ENCODE measurements around the gene PRRG2.
A peak's percentile ranks its signal among the peaks of the same experiment; 100 is the strongest.

The PRRG2 gene

DNA sequence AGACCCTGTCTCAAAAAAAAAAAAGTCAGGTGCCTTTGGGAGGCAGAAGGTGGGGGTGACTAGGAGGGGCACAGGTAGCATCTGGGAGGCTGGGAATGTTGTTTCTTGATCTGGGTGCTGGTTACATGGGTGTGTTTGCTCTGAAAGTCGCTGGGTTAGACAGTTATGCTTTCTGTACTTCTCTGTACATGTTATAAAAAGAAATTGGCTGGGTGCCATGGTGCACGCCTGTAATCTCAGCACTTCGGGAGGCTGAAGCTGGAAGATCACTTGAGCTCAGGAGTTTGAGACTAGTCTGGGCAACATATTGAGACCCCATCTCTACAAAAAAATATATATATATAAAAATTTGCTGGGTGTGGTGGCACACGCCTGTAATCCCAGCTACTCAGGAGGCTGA, 15.9 kb upstream of the PRRG2 start:
- H3K4me3 ChIP-seq (replicated peaks; ENCODE audit: low read depth, low read length) = no peak overlapping the region
- DNase-seq (ENCODE audit: extremely low read depth, low read depth) = no peak
- TF ChIP-seq, protein P1, sequence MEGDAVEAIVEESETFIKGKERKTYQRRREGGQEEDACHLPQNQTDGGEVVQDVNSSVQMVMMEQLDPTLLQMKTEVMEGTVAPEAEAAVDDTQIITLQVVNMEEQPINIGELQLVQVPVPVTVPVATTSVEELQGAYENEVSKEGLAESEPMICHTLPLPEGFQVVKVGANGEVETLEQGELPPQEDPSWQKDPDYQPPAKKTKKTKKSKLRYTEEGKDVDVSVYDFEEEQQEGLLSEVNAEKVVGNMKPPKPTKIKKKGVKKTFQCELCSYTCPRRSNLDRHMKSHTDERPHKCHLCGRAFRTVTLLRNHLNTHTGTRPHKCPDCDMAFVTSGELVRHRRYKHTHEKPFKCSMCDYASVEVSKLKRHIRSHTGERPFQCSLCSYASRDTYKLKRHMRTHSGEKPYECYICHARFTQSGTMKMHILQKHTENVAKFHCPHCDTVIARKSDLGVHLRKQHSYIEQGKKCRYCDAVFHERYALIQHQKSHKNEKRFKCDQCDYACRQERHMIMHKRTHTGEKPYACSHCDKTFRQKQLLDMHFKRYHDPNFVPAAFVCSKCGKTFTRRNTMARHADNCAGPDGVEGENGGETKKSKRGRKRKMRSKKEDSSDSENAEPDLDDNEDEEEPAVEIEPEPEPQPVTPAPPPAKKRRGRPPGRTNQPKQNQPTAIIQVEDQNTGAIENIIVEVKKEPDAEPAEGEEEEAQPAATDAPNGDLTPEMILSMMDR (IDR thresholded peaks at IDR 0.05; ENCODE audit: low read depth, low read length, missing control alignments) = no peak

DNA sequence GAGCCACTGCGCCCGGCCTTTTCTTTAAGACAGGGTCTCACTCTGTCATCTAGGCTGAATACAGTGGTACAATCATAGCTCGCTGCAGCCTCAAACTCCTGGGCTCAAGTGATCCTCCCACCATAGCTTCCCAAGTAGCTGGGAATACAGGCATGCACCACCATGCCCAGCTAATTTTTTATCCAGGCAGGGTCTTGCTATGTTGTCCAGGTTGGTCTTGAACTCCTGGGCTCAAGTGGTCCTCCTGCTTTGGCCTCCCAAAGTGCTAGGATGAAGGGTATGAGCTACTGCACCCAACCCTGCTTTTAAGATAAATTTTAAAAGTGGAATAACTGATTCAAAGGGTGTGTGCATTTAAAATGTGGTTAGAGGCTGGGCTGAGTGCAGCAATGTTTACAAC, 14.8 kb upstream of the PRRG2 start:
- TF ChIP-seq, protein P1 (IDR thresholded peaks at IDR 0.05; ENCODE audit: low read depth, low read length, missing control alignments) = no peak
- no peak for DNase-seq (ENCODE audit: extremely low read depth, low read depth)
- H3K4me3 ChIP-seq (replicated peaks; ENCODE audit: low read depth, low read length) = no peak overlapping the region

DNA sequence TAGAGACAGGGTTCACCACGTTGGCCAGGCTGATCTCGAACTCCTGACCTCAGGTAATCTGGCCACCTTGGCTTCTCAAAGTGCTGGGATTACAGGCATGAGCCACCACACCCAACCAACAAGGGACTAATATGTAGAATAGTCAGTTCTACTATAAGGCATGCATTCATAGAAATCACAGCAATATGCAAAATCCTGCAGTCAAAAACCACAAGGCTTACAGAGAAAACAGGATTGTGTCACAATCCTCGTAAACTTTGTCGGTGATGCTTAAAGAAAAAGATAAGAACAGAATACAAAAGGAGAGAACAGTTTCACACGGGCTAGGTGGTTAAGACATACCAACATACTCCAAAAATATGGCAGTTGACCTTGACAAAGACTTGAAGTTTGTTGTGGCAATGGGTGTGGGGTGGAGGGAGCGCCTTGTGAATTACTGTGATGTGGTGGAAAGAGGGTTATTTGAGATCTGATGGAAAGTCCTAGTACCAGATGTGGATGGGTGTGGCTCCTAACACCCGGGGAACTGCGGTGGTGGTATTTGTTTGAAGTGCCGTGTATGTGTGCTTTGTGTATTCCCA, 13.2 kb upstream of the PRRG2 start:
- no peak overlapping the region for H3K4me3 ChIP-seq (replicated peaks; ENCODE audit: low read depth, low read length)
- peak; percentile 66 for DNase-seq (ENCODE audit: extremely low read depth, low read depth)
- TF ChIP-seq, protein P1 (IDR thresholded peaks at IDR 0.05; ENCODE audit: low read depth, low read length, missing control alignments) = no peak

DNA sequence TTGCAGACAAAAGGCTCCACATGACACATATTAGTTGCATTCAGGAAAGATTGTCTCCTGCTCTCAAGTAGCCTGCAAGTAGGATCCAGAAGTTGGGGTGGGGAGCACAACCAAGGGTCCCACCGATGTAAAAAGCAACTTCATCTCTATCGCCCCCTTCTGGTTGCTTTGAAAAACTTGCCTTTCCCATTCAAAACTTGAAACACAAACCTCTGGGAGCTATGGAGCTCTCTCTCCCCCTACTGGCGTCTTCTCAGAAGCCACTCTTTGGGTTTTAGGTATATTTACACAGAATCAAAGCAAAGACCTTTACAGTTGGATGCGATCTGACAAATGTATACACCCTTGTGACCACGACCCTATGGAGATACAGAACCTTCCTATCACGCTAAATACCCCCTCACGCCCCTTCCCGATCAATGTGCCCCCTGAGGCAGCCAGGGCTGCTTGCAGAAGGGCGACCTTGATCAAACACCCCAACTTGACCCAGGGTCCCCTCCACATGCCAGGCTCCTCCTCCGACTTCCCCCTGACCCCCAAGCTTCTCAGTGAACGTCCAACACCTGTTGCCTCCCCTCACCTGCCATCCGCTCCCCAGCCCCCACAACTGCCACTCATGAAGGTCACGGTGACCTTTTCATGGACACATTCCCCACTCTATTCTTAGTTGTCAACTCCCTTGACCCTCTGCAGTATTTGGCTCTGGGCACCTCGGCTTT, 10.8 kb upstream of the PRRG2 start:
- TF ChIP-seq, protein P1 (IDR thresholded peaks at IDR 0.05; ENCODE audit: low read depth, low read length, missing control alignments) = peak; percentile 96
- no peak overlapping the region for H3K4me3 ChIP-seq (replicated peaks; ENCODE audit: low read depth, low read length)
- DNase-seq (ENCODE audit: extremely low read depth, low read depth) = peak; percentile 77

DNA sequence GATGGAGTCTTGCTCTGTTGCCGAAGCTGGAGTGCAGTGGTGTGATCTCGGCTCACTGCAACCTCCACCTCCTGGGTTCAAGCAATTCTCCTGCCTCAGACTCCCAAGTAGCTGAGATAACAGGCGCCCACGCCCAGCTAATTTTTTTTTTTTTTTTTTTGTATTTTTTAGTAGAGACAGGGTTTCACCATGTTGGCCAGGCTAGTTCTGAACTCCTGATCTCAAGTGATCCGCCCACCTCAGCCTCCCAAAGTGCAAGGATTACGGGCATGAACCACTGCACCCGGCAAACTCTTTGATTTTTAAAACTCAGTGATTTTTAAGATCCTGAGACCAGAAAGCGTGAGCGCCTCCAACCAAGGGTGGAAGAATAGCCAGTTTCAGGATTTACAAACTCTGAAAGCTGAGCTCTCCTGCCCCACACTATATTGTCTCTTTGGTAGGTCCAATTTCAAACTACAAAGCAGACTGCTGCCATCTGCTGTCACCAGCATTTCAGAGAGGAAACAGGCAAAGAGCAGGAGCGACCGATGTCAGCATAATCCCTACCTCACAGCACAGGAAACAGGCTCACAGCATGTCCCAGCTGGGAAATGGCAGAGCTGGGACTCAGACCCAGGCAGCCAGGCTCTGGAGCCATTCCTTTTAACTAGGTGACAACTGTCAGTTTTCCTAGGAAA, 10.0 kb upstream of the PRRG2 start:
- DNase-seq (ENCODE audit: extremely low read depth, low read depth) = no peak
- TF ChIP-seq, protein P1 (IDR thresholded peaks at IDR 0.05; ENCODE audit: low read depth, low read length, missing control alignments) = peak; percentile 6
- H3K4me3 ChIP-seq (replicated peaks; ENCODE audit: low read depth, low read length) = no peak overlapping the region

DNA sequence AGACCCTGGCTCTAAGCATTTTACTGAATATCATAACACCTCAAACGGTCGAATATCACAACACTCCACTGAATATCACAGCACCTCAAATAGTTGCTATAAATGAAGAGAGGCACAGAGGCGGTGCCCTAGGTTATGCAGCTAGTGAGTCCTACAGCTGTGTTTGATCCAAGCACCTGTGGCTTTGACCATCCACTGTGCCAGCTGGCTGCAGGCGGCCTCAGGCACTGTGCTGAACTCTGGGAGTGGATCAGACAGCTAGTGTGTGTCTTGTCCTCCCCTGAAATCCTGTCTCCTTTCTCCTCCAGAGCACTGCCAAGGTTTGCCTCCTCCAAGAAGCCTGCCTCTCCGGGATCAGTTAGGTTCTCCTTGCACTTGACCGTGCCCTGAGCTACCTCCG, 8.1 kb upstream of the PRRG2 start:
- H3K4me3 ChIP-seq (replicated peaks; ENCODE audit: low read depth, low read length) = no peak overlapping the region
- DNase-seq (ENCODE audit: extremely low read depth, low read depth) = no peak
- TF ChIP-seq, protein P1 (IDR thresholded peaks at IDR 0.05; ENCODE audit: low read depth, low read length, missing control alignments) = no peak

All from HFF-Myc (cell line).